Measurements from ENCODE around the gene CTNNA3.

The CTNNA3 gene

GRCh38 chr10:67607472-67607871 is 88.5 kb downstream of the CTNNA3 start:
- no peaks in the 10 kb centered on the region for H3K9me2 ChIP-seq (replicated peaks; ENCODE audit: insufficient read depth, low read length)
- TF ChIP-seq EZH2phosphoT487 (conservative IDR thresholded peaks at IDR 0.05; ENCODE audit: low read length) (no peak), CTCF (IDR thresholded peaks at IDR 0.05; ENCODE audit: insufficient read depth, low read length, poor library complexity, severe bottlenecking) (no peak)
- H3K36me3 ChIP-seq (ENCODE audit: low read length), result no peaks in the 10 kb centered on the region
- no peaks in the 10 kb centered on the region for H3F3A ChIP-seq (ENCODE audit: insufficient read depth)
- no peak overlapping the region for H3K4me2 ChIP-seq (ENCODE audit: low read depth, low read length, poor library complexity, severe bottlenecking)
- H3K79me2 ChIP-seq (ENCODE audit: insufficient read depth, low read length), result no peaks in the 10 kb centered on the region
- H3K9me3 ChIP-seq (ENCODE audit: insufficient read depth, low read length), result no peaks in the 10 kb centered on the region
- no peak overlapping the region for H3K27ac ChIP-seq (ENCODE audit: low read depth, low read length)
- no peak overlapping the region for H3K9ac ChIP-seq (ENCODE audit: low read length)
- no peak overlapping the region for H3K4me3 ChIP-seq (ENCODE audit: insufficient read depth, low read length, poor library complexity, severe bottlenecking)
- H3K27me3 ChIP-seq (ENCODE audit: low read length), result no peaks in the 10 kb centered on the region
- no peaks in the 10 kb centered on the region for H4K20me1 ChIP-seq (ENCODE audit: low read depth, low read length)
- no peak overlapping the region for H2AFZ ChIP-seq (ENCODE audit: low read depth, low read length, severe bottlenecking)

- H3K79me2 ChIP-seq (ENCODE audit: insufficient read depth, low read length), result no peaks in the 10 kb centered on the region
- H3K9me2 ChIP-seq (replicated peaks; ENCODE audit: insufficient read depth, low read length), result no peaks in the 10 kb centered on the region
- H3K36me3 ChIP-seq (ENCODE audit: low read length), result no peaks in the 10 kb centered on the region
- H3K4me3 ChIP-seq (ENCODE audit: insufficient read depth, low read length, poor library complexity, severe bottlenecking), result no peak overlapping the region
- no peaks in the 10 kb centered on the region for H3K9me3 ChIP-seq (ENCODE audit: insufficient read depth, low read length)
- H3K27me3 ChIP-seq (ENCODE audit: low read length), result no peaks in the 10 kb centered on the region
- no peak for TF ChIP-seq CTCF (IDR thresholded peaks at IDR 0.05; ENCODE audit: insufficient read depth, low read length, poor library complexity, severe bottlenecking)
- TF ChIP-seq EZH2phosphoT487 (conservative IDR thresholded peaks at IDR 0.05; ENCODE audit: low read length), result no peak
- H3K27ac ChIP-seq (ENCODE audit: low read depth, low read length), result no peak overlapping the region
- H3K4me2 ChIP-seq (ENCODE audit: low read depth, low read length, poor library complexity, severe bottlenecking), result no peak overlapping the region
- no peak overlapping the region for H3K9ac ChIP-seq (ENCODE audit: low read length)
- H4K20me1 ChIP-seq (ENCODE audit: low read depth, low read length), result no peaks in the 10 kb centered on the region
- no peaks in the 10 kb centered on the region for H3F3A ChIP-seq (ENCODE audit: insufficient read depth)
- no peak overlapping the region for H2AFZ ChIP-seq (ENCODE audit: low read depth, low read length, severe bottlenecking)
These were observed 89.4 kb downstream of the CTNNA3 start for GRCh38 chr10:67606572-67606971.

GRCh38 chr10:67603701-67604100 is 92.3 kb downstream of the CTNNA3 start:
- TF ChIP-seq EZH2phosphoT487 (conservative IDR thresholded peaks at IDR 0.05; ENCODE audit: low read length) (no peak), CTCF (IDR thresholded peaks at IDR 0.05; ENCODE audit: insufficient read depth, low read length, poor library complexity, severe bottlenecking) (no peak)
- no peaks in the 10 kb centered on the region for H3K79me2 ChIP-seq (ENCODE audit: insufficient read depth, low read length)
- no peak overlapping the region for H3K4me2 ChIP-seq (ENCODE audit: low read depth, low read length, poor library complexity, severe bottlenecking)
- H4K20me1 ChIP-seq (ENCODE audit: low read depth, low read length), result no peaks in the 10 kb centered on the region
- H3K9ac ChIP-seq (ENCODE audit: low read length), result no peak overlapping the region
- no peak overlapping the region for H3K4me3 ChIP-seq (ENCODE audit: insufficient read depth, low read length, poor library complexity, severe bottlenecking)
- H3F3A ChIP-seq (ENCODE audit: insufficient read depth), result no peaks in the 10 kb centered on the region
- no peaks in the 10 kb centered on the region for H3K36me3 ChIP-seq (ENCODE audit: low read length)
- H3K9me2 ChIP-seq (replicated peaks; ENCODE audit: insufficient read depth, low read length), result no peaks in the 10 kb centered on the region
- no peak overlapping the region for H2AFZ ChIP-seq (ENCODE audit: low read depth, low read length, severe bottlenecking)
- H3K27ac ChIP-seq (ENCODE audit: low read depth, low read length), result no peak overlapping the region
- H3K27me3 ChIP-seq (ENCODE audit: low read length), result no peaks in the 10 kb centered on the region
- no peaks in the 10 kb centered on the region for H3K9me3 ChIP-seq (ENCODE audit: insufficient read depth, low read length)
